Skin epidermis (tissue), 12 donors: ENCODE results near the gene ANKRD6.

Source experiments
- H3K27ac ChIP-seq, 21 experiments: fragments of 200-600 bp; sonication (generic) in 11 of 21; one replicate each; pipeline ENCODE4 v1.5.0; 2020; ENCODE audit warnings: mild to moderate bottlenecking in 3 of 21, inconsistent platforms in 2 of 21, moderate library complexity in 2 of 21
- H3K4me3 ChIP-seq, 7 experiments: fragments of 200-600 bp; sonication (generic) in 2 of 7; one replicate each; pipeline ENCODE4 v1.5.0; 2020; ENCODE audit warnings: inconsistent platforms in 2 of 7, mild to moderate bottlenecking in 2 of 7, moderate library complexity in 1 of 7

ANKRD6 gene

GRCh38 chr6:89462503-89462902 lies 29.6 kb downstream of the ANKRD6 start:
- Histone ChIP-seq H3K4me3 (no peak overlapping the region), H3K27ac (no peak overlapping the region)

GRCh38 chr6:89464295-89464694 lies 31.3 kb downstream of the ANKRD6 start:
- Histone ChIP-seq H3K4me3 (no peak overlapping the region), H3K27ac (no peak overlapping the region)

GRCh38 chr6:89467437-89467836 lies 34.5 kb downstream of the ANKRD6 start:
- Histone ChIP-seq H3K4me3 (no peak overlapping the region), H3K27ac (no peak overlapping the region)

- Histone ChIP-seq H3K4me3 (no peak overlapping the region), H3K27ac (no peak overlapping the region)
Observed at GRCh38 chr6:89468998-89469397, 36.0 kb downstream of the ANKRD6 start.

- Histone ChIP-seq H3K4me3 (no peak overlapping the region), H3K27ac (no peak overlapping the region)
Observed at GRCh38 chr6:89471287-89471867, 38.4 kb downstream of the ANKRD6 start.

- peak overlapping the region in 1 of 21 experiments; percentile 65 for H3K27ac ChIP-seq
- H3K4me3 ChIP-seq = no peak overlapping the region
Observed at GRCh38 chr6:89475101-89475500, 42.1 kb downstream of the ANKRD6 start.

- Histone ChIP-seq H3K4me3 (no peak overlapping the region), H3K27ac (peak overlapping the region in 3 of 21 experiments; percentile 16 to 65 (median 46))
Observed at GRCh38 chr6:89475634-89476033, 42.7 kb downstream of the ANKRD6 start.

GRCh38 chr6:89479897-89480296 lies 46.9 kb downstream of the ANKRD6 start:
- Histone ChIP-seq H3K27ac (no peak overlapping the region), H3K4me3 (no peak overlapping the region)

- H3K27ac ChIP-seq = peak overlapping the region in 1 of 21 experiments; percentile 45
Observed at GRCh38 chr6:89481695-89482094, 48.7 kb downstream of the ANKRD6 start.

GRCh38 chr6:89482126-89482525 lies 49.2 kb downstream of the ANKRD6 start:
- Histone ChIP-seq H3K4me3 (no peak overlapping the region), H3K27ac (peak overlapping the region in 2 of 21 experiments; percentile 15 to 45)

More at GRCh38 chr6:89481695-89482094, 48.7 kb downstream of the ANKRD6 start:
- H3K4me3 ChIP-seq = no peak overlapping the region

- H3K4me3 ChIP-seq = no peak overlapping the region
- peak overlapping the region in 4 of 21 experiments; percentile 15 to 43 (median 32) for H3K27ac ChIP-seq
Observed at GRCh38 chr6:89483111-89483720, 50.3 kb downstream of the ANKRD6 start.

GRCh38 chr6:89485320-89485719 lies 52.4 kb downstream of the ANKRD6 start:
- Histone ChIP-seq H3K4me3 (no peak overlapping the region), H3K27ac (no peak overlapping the region)

- Histone ChIP-seq H3K27ac (no peak overlapping the region), H3K4me3 (no peak overlapping the region)
Observed at GRCh38 chr6:89487864-89488263, 54.9 kb downstream of the ANKRD6 start.

GRCh38 chr6:89488438-89488837 lies 55.5 kb downstream of the ANKRD6 start:
- H3K4me3 ChIP-seq = no peak overlapping the region
- no peak overlapping the region for H3K27ac ChIP-seq

GRCh38 chr6:89489078-89489477 lies 56.1 kb downstream of the ANKRD6 start:
- Histone ChIP-seq H3K4me3 (no peak overlapping the region), H3K27ac (no peak overlapping the region)

- no peak overlapping the region for H3K4me3 ChIP-seq
- no peak overlapping the region for H3K27ac ChIP-seq
Observed at GRCh38 chr6:89492025-89492640, 59.2 kb downstream of the ANKRD6 start.

- Histone ChIP-seq H3K27ac (no peak overlapping the region), H3K4me3 (no peak overlapping the region)
Observed at GRCh38 chr6:89494131-89494793, 61.3 kb downstream of the ANKRD6 start.

- H3K27ac ChIP-seq = no peak overlapping the region
- no peak overlapping the region for H3K4me3 ChIP-seq
Observed at GRCh38 chr6:89495961-89496535, 63.1 kb downstream of the ANKRD6 start.

- no peak overlapping the region for H3K4me3 ChIP-seq
- H3K27ac ChIP-seq = no peak overlapping the region
Observed at GRCh38 chr6:89500611-89501010, 67.7 kb downstream of the ANKRD6 start.

GRCh38 chr6:89501222-89501621 lies 68.3 kb downstream of the ANKRD6 start:
- Histone ChIP-seq H3K4me3 (no peak overlapping the region), H3K27ac (no peak overlapping the region)
